ENCODE measurements around the gene IGSF21. TPM values are rescaled to one million over a fixed set of nuclear protein-coding genes. Genes with fewer than 3 reads are reported as not detected.

IGSF21 gene
- total and polyA plus RNA-seq, 2 of the 4 experiments (the other 2 are of a cell fraction): not detected

- Histone ChIP-seq H3K79me1 (ENCODE audit: low read depth in 1 of 2, low read length in 2 of 2) (no peaks in the 10 kb centered on the region), H2AFZ (replicated peaks; ENCODE audit: low read length, poor library complexity) (no peak overlapping the region), H3K9me3 (ENCODE audit: control insufficient read depth, insufficient read depth, low read length) (peaks cover 15% of the 10 kb centered on the region; the same call in 1 of the 2 replicates), H2AK5ac (ENCODE audit: low read depth, low read length) (no peak overlapping the region), H3K27me3 (ENCODE audit: control insufficient read depth, insufficient read depth, low read length) (no peaks in the 10 kb centered on the region), H2BK20ac (ENCODE audit: low read depth, low read length) (no peak overlapping the region), H3K56ac (ENCODE audit: extremely low read depth, insufficient read depth, low read length) (no peak overlapping the region), H2BK120ac (ENCODE audit: low read depth, low read length) (no peak overlapping the region), H3K4ac (ENCODE audit: low read depth, low read length) (no peak overlapping the region), H3K18ac (ENCODE audit: low read depth, low read length) (no peak overlapping the region), H3K4me2 (ENCODE audit: low read depth, low read length) (no peak overlapping the region), H2BK15ac (ENCODE audit: low read depth, low read length) (no peak overlapping the region), H3K4me3 (ENCODE audit: insufficient read depth, low read depth, low read length) (no peak overlapping the region), H3K4me1 (ENCODE audit: control insufficient read depth, insufficient read depth, low read length) (no peaks in the 10 kb centered on the region), H3K9me1 (ENCODE audit: insufficient read depth, low read length) (no peaks in the 10 kb centered on the region), H3K14ac (replicated peaks; ENCODE audit: low read depth, low read length) (no peak overlapping the region), H4K20me1 (ENCODE audit: insufficient read depth, low read length) (no peaks in the 10 kb centered on the region), H3K27ac (ENCODE audit: insufficient read depth, low read length) (no peak overlapping the region), H2AK9ac (replicated peaks; ENCODE audit: low read depth, low read length, poor library complexity) (no peak overlapping the region), H4K5ac (ENCODE audit: low read depth, low read length) (no peak overlapping the region), H3K23ac (ENCODE audit: low read depth, low read length) (no peak overlapping the region), H3K36me3 (ENCODE audit: control insufficient read depth, insufficient read depth, low read length) (no peaks in the 10 kb centered on the region), H4K8ac (ENCODE audit: low read depth in 2 of 2, low read length in 2 of 2) (no peak overlapping the region), H3K9ac (ENCODE audit: low read depth, low read length) (no peak overlapping the region), H4K91ac (ENCODE audit: insufficient read depth, low read depth, low read length) (no peak overlapping the region), H2BK5ac (ENCODE audit: low read depth, low read length, poor library complexity, severe bottlenecking) (no peak overlapping the region)
- in situ Hi-C loops (cut with MboI; ENCODE audit: low sequenced_read_pairs) (no loop called here), intact Hi-C loops (cut with micrococcal nuclease) (no loop called here), dilution Hi-C loops (cut with HindIII; ENCODE audit: low sequenced_read_pairs, unreplicated experiment) (no loop called here)
- CTCF ChIA-PET: no interaction called here
- POLR2A ChIA-PET (ENCODE audit: unreplicated experiment): no interaction called here
- no peak for ATAC-seq (ENCODE audit: low read depth)
- WGBS, 2 experiments (ENCODE audit: extremely low coverage in 2 of 2, insufficient read length in 1 of 2): 10% methylated on average over 2 of the region's 5 CpGs; no CpG with 5 or more reads in 1 of the 2 experiments
- no TSS peak for BruUV-seq (replicated peaks)
- no peak for DNase-seq
- TF ChIP-seq RAD21 (IDR thresholded peaks at IDR 0.05; ENCODE audit: low read length): no peak
- TF ChIP-seq CTCF (conservative IDR thresholded peaks at IDR 0.05; ENCODE audit: low read depth, low read length): no peak
- no peak for TF ChIP-seq CEBPB (IDR thresholded peaks at IDR 0.05; ENCODE audit: low read depth, low read length)
- TF ChIP-seq BHLHE40 (IDR thresholded peaks at IDR 0.05; ENCODE audit: low read depth, low read length): no peak
- no peak for TF ChIP-seq ELK1 (IDR thresholded peaks at IDR 0.05; ENCODE audit: borderline replicate concordance, low read depth, low read length)
- no peak for TF ChIP-seq MAFK (IDR thresholded peaks at IDR 0.05; ENCODE audit: low read depth, low read length)
- TF ChIP-seq CHD1 (IDR thresholded peaks at IDR 0.05; ENCODE audit: low read depth, low read length): no peak
Measured at GRCh38 chr1:18238190-18238589, 130.6 kb downstream of the IGSF21 start.

Measured in IMR-90 (cell line).